ENCODE measurements around the gene CR1L.
"Not testable (repeated sequence)": the region's sequence is repeated elsewhere in the genome, so short reads cannot be mapped to it uniquely, and the experiment has no call there.

Gene CR1L

DNA sequence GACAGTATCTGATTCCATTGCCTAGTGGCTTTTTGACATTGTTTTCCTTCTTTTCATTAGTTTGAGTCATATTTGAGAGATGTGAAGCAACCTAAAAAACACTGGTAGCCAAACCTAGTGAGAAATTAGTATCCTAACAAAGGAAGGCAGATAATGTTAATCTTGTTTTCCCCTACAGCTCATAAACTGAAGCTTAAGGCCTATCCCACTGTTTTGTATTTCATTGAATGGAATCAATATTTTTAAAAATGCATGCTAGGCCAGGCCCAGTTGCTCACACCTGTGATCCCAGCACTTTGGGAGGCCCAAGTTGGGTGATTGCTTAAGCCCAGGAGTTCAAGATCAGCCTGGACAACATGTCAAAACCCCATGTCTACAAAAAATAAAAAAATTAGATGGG is 1.2 kb downstream of the CR1L start:
- no peak for DNase-seq (ENCODE audit: low read depth)

DNA sequence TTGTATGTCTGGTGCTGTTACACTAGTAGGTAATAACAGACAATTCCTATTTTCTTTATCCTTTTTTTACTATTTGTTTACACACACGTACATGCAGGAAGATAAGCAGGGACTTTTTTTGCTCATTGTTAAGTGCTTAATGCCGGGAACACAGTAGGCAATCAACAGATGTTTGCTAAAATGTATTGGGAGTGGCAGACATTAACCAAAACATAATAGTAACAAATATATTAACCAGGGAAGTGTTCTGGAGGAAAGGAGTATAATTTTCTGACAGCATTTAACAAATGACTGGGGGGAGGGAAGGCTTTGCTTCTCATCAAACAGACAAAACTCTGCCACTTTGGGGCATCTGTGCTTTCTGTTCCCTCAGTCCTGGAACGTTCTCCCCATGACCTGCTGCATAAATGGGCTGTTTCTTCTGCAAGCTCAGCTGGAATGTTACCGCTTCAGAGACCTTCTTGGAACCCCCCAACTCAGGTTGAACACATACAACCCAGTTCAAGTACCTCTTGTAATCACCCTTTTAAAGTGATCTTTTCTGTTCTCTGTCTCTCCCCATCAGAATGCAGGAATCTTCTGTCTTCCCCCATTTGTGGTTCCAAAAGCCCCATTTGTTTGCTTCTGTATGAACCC is 2.1 kb downstream of the CR1L start:
- DNase-seq (ENCODE audit: low read depth): no peak

DNA sequence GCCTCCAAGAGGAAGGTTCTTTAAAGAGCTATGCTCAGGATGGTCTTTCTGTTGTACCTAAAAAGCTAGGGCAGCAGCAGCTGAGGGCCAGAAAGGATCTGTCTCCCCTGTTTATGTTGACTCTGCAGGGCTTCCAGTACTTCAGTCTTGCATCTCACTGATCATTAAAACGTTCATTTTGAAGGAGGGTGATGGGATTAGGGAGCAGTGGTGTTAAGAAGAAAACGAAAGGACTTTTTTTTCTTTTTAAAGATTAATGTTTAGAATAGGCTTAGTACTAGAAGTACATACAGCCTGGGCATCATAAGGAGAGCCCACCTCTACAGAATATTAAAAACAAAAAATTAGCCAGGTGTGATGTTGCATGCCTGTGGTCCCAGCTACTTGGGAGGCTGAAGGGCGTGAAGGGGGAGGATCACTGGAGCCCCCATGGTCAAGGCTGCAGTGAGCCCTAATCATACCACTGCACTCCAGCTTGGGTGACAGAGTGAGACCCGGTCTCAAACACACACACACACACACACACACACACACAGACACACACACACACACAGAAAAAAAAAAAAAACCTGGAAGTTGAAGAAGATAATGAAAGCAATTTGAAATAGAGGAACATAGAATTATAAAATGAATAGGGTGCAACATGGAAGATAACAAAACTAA is 2.9 kb downstream of the CR1L start:
- DNase-seq (ENCODE audit: low read depth): no peak

DNA sequence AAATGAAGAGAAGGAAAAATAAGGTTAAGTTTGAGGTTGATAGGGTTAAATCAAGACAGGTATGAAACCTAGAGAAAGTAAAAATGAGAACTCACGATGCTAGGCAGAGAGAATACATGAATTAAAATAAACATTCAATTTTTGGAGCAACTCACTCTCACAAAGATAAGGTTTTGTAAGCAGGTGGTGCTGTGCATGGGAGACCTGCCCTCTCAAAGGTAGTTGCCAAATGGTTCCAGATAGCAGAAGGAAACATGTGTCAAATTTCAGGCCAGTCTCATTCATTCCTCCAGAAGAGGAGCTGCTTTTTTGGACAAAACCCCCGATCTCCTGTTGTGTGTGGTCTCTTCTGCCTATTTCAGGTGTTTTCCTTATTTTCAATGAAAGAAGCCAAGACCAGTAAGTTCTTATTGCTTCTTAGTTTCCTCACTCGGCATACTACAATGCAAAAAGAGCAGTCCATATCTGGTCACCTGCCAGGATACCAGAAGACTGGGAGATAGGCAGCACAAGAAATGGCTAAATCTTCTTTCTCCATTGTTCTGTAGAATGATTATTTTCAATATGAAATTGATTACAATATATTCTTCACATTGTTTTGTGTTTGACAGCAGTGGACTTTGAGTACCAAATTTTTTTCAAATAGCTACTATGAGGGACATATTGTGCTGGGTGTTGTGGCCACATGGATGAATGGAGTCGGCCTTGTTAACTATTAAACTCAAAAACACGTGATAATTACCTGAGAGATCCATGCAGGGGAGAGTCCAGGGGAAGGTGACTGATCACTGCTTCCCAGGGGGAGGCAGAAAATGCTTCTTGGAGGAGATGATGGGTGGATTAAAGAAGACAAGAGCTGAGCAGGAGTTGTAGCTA is 3.6 kb downstream of the CR1L start:
- DNase-seq (ENCODE audit: low read depth): no peak

GRCh38 chr1:207649210-207649753 is 4.3 kb downstream of the CR1L start:
- no peak for DNase-seq (ENCODE audit: low read depth)

- peak; percentile 66 for DNase-seq (ENCODE audit: low read depth)
Measured at GRCh38 chr1:207649865-207650580, 5.1 kb downstream of the CR1L start.

DNA sequence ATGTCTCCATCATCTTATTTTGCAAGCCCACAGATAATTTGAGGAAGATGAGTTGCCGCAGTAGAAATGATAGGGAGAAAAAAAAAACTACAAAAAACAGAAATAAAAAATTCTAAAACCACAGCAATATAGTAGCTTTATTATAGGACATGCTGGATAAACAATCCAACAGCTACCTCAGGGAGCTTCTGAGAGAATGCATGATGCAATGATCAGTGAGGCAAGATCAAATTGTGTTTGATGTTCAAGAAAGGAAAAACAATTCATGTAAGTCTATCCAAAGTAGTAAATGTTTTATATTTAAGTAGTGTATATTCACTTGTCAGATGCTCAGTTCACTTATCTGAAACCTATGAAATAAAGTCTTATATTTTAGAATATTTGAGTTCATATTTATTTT is 6.7 kb downstream of the CR1L start:
- DNase-seq (ENCODE audit: low read depth): no peak

DNA sequence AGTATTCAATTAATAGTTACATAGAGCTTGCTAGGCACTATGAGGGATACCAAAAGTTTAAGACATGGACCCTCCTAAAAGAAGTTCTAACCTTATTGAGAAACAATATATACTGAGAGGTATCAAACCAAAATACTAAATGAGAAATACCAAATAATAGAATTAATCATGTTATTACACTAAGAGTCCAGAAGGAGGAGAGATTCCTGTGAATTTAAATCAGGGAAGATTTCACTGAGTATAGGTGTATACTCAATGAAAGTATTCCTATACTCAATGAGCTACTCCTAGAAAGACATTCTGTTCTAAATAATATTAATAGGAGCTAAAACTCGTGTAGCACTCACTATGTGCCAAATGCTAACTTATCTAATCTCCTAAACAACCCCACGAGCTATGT is 9.4 kb downstream of the CR1L start:
- DNase-seq (ENCODE audit: low read depth): no peak

DNA sequence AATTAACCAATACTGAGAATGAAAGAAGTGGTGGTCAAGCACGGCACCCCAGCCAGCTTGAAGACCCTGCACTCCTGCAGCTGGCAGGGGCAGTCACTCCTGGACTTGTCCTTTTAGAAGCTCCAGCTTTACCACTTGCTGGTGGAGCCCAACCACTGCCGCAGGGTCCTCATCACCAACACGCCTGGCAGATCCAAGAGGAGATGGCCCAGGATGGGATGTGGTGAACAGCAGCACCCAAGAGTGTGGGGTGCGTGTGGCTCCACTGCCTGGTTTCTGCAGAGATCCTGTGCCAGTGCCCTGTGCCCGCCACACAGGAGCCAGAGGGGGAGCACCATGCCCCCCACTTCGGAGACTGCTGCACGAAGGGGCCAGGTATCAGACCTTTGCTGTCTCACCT is 13.5 kb downstream of the CR1L start:
- no peak for DNase-seq (ENCODE audit: low read depth)

DNA sequence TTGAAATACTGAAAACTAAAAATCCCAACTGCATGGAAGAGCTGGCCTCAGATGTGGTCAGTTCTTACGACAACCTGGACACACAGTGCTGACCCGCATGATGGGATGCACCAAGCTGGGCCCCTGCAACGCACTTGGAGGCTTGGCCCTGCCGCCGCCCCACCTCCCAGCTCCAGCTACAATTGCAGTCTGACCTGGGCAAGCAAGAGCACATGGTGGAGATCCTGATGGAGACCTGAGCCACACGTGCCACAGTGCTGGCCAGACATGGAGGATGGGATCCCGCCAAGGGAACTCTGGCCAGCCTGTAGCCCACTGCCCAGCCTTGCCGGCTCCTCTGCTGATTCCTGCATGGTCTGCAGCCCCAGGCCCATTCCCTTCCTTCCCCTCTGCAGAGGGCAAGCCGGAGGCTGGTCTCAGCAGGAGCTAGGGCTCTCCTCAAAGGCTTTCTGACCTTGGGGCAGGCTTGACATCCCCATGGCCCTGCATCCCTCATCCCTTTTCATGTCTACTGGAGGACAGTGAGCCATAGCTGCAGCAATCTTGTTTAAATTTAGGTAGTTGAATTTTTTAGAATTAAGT is 14.1 kb downstream of the CR1L start:
- no peak for DNase-seq (ENCODE audit: low read depth)

GRCh38 chr1:207659545-207660153 is 14.7 kb downstream of the CR1L start:
- no peak for DNase-seq (ENCODE audit: low read depth)

- DNase-seq (ENCODE audit: low read depth): not testable (repeated sequence)
Measured at GRCh38 chr1:207661420-207661819, 16.5 kb downstream of the CR1L start.

- DNase-seq (ENCODE audit: low read depth): no peak
Measured at GRCh38 chr1:207666342-207666741, 21.4 kb downstream of the CR1L start.

DNA sequence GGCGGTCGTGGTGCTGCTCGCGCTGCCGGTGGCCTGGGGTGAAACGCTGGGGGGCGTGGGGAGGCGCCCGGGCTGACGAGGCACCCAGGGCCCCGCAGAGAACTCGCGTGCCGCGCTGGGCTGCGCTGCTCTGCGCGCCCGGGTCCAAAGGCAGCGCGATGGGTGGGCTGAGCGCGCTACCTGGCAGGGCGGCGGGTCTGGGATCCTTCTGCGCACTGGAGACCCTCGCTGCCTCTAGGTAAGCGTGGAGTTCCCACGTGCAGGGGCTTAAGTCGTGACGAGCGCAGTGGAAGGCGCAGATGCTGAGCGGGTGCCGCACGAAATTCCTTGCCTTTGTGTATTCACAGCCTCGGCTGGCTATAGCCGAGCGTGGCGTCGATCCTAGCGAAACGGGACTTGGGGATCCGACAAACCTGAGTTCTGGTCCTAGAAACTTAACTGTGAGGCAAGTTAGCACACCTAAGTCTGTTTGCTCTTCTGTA is 24.6 kb downstream of the CR1L start:
- no peak for DNase-seq (ENCODE audit: low read depth)

GRCh38 chr1:207670192-207670591 is 25.3 kb downstream of the CR1L start:
- DNase-seq (ENCODE audit: low read depth): no peak

DNA sequence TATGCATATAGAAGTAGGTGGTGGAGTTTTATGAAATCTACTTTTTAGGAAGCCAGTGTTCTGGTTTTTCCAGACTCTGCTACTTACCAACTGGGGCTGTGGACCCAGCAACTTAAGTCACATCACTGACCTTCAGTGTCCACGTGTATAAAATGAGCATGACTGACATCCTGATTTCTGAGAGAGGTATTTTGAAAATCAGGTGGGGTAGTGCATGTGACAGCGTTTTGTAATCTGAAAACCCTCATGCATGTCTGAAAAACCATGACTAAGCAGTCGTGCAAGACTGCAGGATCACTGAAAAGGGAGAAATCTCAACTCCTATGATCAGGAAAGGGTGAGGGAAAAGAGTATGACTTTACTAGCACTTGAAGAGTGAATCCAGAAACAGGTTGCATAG is 26.1 kb downstream of the CR1L start:
- no peak for DNase-seq (ENCODE audit: low read depth)

DNA sequence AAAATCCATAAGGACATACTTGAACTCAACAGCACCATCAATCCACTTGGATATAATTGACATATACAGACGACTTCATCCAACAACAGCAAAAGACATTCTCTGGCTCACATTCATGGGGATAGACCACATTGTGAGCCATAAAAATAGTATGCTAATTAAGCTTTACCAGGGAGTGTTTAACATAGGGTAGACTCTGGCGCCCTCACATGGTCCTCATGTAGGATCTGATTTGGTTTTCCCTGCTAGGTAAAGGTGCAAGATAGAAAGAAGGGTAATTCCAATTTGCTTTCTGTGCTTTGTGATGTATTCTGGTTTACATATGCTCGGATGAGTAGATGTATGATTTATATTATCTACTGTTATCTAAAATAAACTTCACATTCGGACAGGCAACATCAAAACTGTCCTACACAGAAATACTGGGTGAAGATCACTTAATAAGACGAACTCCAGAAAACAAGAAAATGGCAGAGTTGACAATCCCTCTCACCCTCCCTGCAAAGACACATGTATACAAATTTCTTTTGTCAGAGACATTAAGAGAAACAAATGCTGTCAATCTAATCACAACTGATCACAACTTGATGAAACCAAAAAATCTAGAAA is 27.7 kb downstream of the CR1L start:
- peak; percentile 43 for DNase-seq (ENCODE audit: low read depth)

DNA sequence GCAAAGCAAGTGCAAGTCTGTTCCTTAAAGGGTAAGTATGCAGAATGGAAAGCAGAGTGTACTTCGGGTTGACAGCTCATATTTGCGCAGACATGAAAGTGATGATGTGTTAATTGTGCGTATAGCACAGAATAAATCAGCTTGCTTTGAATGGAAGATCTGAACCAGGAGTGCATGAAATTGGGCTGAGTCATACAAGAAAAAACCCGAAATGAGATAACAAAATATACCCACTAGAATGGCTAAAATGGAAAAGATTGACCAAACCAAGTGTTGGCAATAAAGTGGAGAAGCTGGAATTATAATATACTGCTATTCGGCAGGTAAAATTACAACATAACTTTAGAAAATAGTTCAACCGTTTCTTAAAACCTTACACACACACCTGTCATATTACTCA is 28.5 kb downstream of the CR1L start:
- DNase-seq (ENCODE audit: low read depth): no peak

- no peak for DNase-seq (ENCODE audit: low read depth)
Measured at GRCh38 chr1:207676153-207676552, 31.2 kb downstream of the CR1L start.

DNA sequence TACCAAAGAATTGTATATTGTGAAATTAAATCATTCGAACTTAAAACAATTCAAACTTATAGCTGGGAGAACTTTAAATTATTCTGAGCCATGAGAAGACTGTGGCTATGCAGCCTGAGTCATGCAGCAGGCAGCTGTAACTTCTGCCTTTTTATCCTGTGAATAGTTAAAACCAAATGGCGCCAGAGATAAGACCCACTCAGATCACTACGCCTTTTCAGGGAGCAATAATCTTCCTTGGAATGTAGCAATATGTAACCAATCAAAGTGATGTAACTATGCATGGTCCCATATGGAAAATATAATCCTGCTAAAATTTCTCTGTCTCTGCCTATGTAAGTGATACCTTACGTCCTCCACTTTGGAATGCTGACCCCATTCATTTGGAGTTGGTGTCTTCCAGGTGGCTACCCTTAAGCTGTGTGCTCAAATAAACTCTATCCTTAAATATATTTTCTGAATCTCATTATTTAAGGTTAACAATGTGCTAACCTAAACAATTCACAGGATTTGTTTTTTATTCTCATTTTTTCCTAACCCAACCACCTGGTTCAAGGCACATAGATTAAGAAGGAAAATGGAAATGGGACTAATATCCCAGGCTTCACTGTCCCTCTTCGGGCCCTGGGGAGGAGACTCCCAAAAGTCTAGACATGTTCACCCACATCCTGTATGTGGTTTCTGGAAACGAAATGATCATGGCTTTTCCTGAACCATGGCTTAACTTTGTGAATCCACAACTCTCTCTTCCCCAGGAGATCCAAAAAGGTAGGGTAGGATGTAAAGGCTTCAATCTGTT is 35.9 kb downstream of the CR1L start:
- DNase-seq (ENCODE audit: low read depth): peak; percentile 14
